IMR-90 (cell line): Measurements from ENCODE around the gene TNFRSF13B. TPM values are rescaled to one million over a fixed set of nuclear protein-coding genes. Genes with fewer than 3 reads are reported as not detected.

Source experiments
- ATAC-seq: fragments of 200-7000 bp; cut with Tn5 transposase; 2 replicates; pipeline ENCODE4 v1.9.1; 2020; ENCODE audit warnings: low read depth, mild to moderate bottlenecking, moderate library complexity
- BruUV-seq: library from RNA; stranded (reverse); fragments of 400-500 nt; replicated peaks from 2 replicates; lab custom pipeline; 2021; lab: Mats Ljungman, UMichigan
- CTCF ChIA-PET: fragments of 300-600 bp; formaldehyde crosslinking; extraction: SDS; loops from one replicate; lab custom pipeline; 2021; ENCODE audit warnings: antibody characterized with exemption; lab: Yijun Ruan, JAX
- POLR2A ChIA-PET: fragments of 300-600 bp; sonication (Branson Sonifier 250); formaldehyde crosslinking; loops from one replicate; lab custom pipeline; 2022; ENCODE audit warnings: antibody characterized with exemption; ENCODE audit not compliant: unreplicated experiment; lab: Charles Lee
- DNase-seq: peaks from one replicate; pipeline ENCODE4 v3.0.0; 2013
- H2AFZ ChIP-seq: replicated peaks from 2 replicates; pipeline ENCODE3; 2013; ENCODE audit warnings: low read length, mild to moderate bottlenecking; ENCODE audit not compliant: poor library complexity
- H2AK5ac ChIP-seq: 2 replicates; pipeline ENCODE4 v1.6.1; 2013; ENCODE audit warnings: low read depth, low read length, inconsistent platforms
- H2AK9ac ChIP-seq: replicated peaks from 2 replicates; pipeline ENCODE3; 2013; ENCODE audit warnings: mild to moderate bottlenecking, low read depth, low read length, moderate library complexity; ENCODE audit not compliant: poor library complexity
- H2BK120ac ChIP-seq: 2 replicates; pipeline ENCODE4 v1.6.1; 2013; ENCODE audit warnings: low read depth, low read length, inconsistent platforms
- H2BK15ac ChIP-seq: 3 replicates; pipeline ENCODE4 v1.6.1; 2013; ENCODE audit warnings: low read depth, low read length, inconsistent platforms
- H2BK20ac ChIP-seq: 2 replicates; pipeline ENCODE4 v1.6.1; 2013; ENCODE audit warnings: low read depth, mild to moderate bottlenecking, inconsistent platforms, low read length, moderate library complexity
- H2BK5ac ChIP-seq: 2 replicates; pipeline ENCODE4 v1.6.1; 2013; ENCODE audit warnings: mild to moderate bottlenecking, low read depth, low read length, inconsistent platforms; ENCODE audit not compliant: poor library complexity, severe bottlenecking
- H3K14ac ChIP-seq: replicated peaks from 2 replicates; pipeline ENCODE4 v1.6.1; 2013; ENCODE audit warnings: low read depth, low read length, inconsistent platforms
- H3K18ac ChIP-seq: 2 replicates; pipeline ENCODE4 v1.6.1; 2013; ENCODE audit warnings: low read depth, low read length, control low read depth
- H3K23ac ChIP-seq: 2 replicates; pipeline ENCODE4 v1.6.1; 2013; ENCODE audit warnings: low read depth, low read length, inconsistent platforms
- H3K27ac ChIP-seq: 2 replicates; pipeline ENCODE4 v1.5.1; 2013; ENCODE audit warnings: mild to moderate bottlenecking, control low read depth, low read length; ENCODE audit not compliant: insufficient read depth
- H3K27me3 ChIP-seq: 2 replicates; pipeline ENCODE4 v1.6.1; 2013; ENCODE audit warnings: low read length; ENCODE audit not compliant: control insufficient read depth, insufficient read depth
- H3K36me3 ChIP-seq: 2 replicates; pipeline ENCODE4 v1.6.1; 2013; ENCODE audit warnings: low read length, mixed read lengths; ENCODE audit not compliant: control insufficient read depth, insufficient read depth
- H3K4ac ChIP-seq: 2 replicates; pipeline ENCODE4 v1.6.1; 2013; ENCODE audit warnings: low read depth, low read length, inconsistent platforms
- H3K4me1 ChIP-seq: 2 replicates; pipeline ENCODE4 v1.6.1; 2013; ENCODE audit warnings: low read length, mixed read lengths; ENCODE audit not compliant: control insufficient read depth, insufficient read depth
- H3K4me2 ChIP-seq: 2 replicates; pipeline ENCODE4 v1.6.1; 2013; ENCODE audit warnings: low read depth, mild to moderate bottlenecking, control low read depth, low read length, moderate library complexity
- H3K4me3 ChIP-seq: 2 replicates; pipeline ENCODE4 v1.5.1; 2013; ENCODE audit warnings: low read depth, mild to moderate bottlenecking, control low read depth, low read length, moderate library complexity; ENCODE audit not compliant: insufficient read depth
- H3K56ac ChIP-seq: 2 replicates; pipeline ENCODE4 v1.6.1; 2013; ENCODE audit warnings: low read length, inconsistent platforms; ENCODE audit not compliant: insufficient read depth; ENCODE audit errors: extremely low read depth
- H3K79me1 ChIP-seq, 2 experiments: 2 replicates each; pipeline ENCODE4 v1.6.1; 2013; ENCODE audit warnings: low read length in 2 of 2, inconsistent platforms in 1 of 2, low read depth in 1 of 2
- H3K9ac ChIP-seq: 2 replicates; pipeline ENCODE4 v1.6.1; 2013; ENCODE audit warnings: low read depth, low read length, control low read depth
- H3K9me1 ChIP-seq: 2 replicates; pipeline ENCODE4 v1.6.1; 2013; ENCODE audit warnings: low read length, inconsistent platforms; ENCODE audit not compliant: insufficient read depth
- H3K9me3 ChIP-seq: 2 replicates; pipeline ENCODE4 v1.6.1; 2013; ENCODE audit warnings: low read length; ENCODE audit not compliant: control insufficient read depth, insufficient read depth
- H4K20me1 ChIP-seq: 2 replicates; pipeline ENCODE4 v1.6.1; 2013; ENCODE audit warnings: low read length, inconsistent platforms; ENCODE audit not compliant: insufficient read depth
- H4K5ac ChIP-seq: 2 replicates; pipeline ENCODE4 v1.6.1; 2013; ENCODE audit warnings: mild to moderate bottlenecking, low read depth, low read length, control low read depth
- H4K8ac ChIP-seq, 2 experiments: 2 replicates each; pipeline ENCODE4 v1.6.1; 2013; ENCODE audit warnings: low read depth in 2 of 2, low read length in 2 of 2, control low read depth in 1 of 2, inconsistent platforms in 1 of 2
- H4K91ac ChIP-seq: 2 replicates; pipeline ENCODE4 v1.6.1; 2013; ENCODE audit warnings: low read depth, low read length, inconsistent platforms; ENCODE audit not compliant: insufficient read depth
- BHLHE40 ChIP-seq: fragments of 150-350 bp; IDR thresholded peaks from 2 replicates; pipeline ENCODE4 v1.6.1; 2016; ENCODE audit warnings: mild to moderate bottlenecking, low read depth, low read length
- CEBPB ChIP-seq: IDR thresholded peaks from 2 replicates; pipeline ENCODE4 v1.6.1; 2012; ENCODE audit warnings: low read depth, low read length, improper control_type of control experiment
- CHD1 ChIP-seq: IDR thresholded peaks from 2 replicates; pipeline ENCODE4 v1.6.1; 2012; ENCODE audit warnings: low read depth, low read length, improper control_type of control experiment
- CTCF ChIP-seq: conservative IDR thresholded peaks from 2 replicates; pipeline ENCODE4 v1.5.1; 2012; ENCODE audit warnings: mild to moderate bottlenecking, low read depth, low read length, improper control_type of control experiment
- ELK1 ChIP-seq: fragments of 150-350 bp; IDR thresholded peaks from 2 replicates; pipeline ENCODE4 v1.6.1; 2016; ENCODE audit warnings: low read depth, mild to moderate bottlenecking, low read length, moderate library complexity, borderline replicate concordance
- FOS ChIP-seq: fragments of 150-350 bp; IDR thresholded peaks from 2 replicates; pipeline ENCODE4 v1.6.1; 2016; ENCODE audit warnings: low read depth, low read length
- MAFK ChIP-seq: IDR thresholded peaks from 2 replicates; pipeline ENCODE4 v1.6.1; 2012; ENCODE audit warnings: low read depth, low read length, improper control_type of control experiment
- MAZ ChIP-seq: IDR thresholded peaks from 2 replicates; pipeline ENCODE4 v1.6.1; 2012; ENCODE audit warnings: low read depth, mild to moderate bottlenecking, low read length, improper control_type of control experiment, moderate library complexity, borderline replicate concordance
- MXI1 ChIP-seq: IDR thresholded peaks from 2 replicates; pipeline ENCODE4 v1.6.1; 2012; ENCODE audit warnings: low read depth, mild to moderate bottlenecking, low read length, moderate library complexity, borderline replicate concordance
- NFE2L2 ChIP-seq: fragments of 150-350 bp; IDR thresholded peaks from 2 replicates; pipeline ENCODE4 v1.6.1; 2016; ENCODE audit warnings: low read depth, mild to moderate bottlenecking, low read length
- POLR2A ChIP-seq: IDR thresholded peaks from 2 replicates; pipeline ENCODE4 v1.6.1; 2012; ENCODE audit warnings: mild to moderate bottlenecking, low read depth, low read length
- RAD21 ChIP-seq: IDR thresholded peaks from 2 replicates; pipeline ENCODE4 v1.6.1; 2012; ENCODE audit warnings: low read length, improper control_type of control experiment
- RCOR1 ChIP-seq: IDR thresholded peaks from 2 replicates; pipeline ENCODE4 v1.6.1; 2012; ENCODE audit warnings: mild to moderate bottlenecking, low read length, improper control_type of control experiment; ENCODE audit not compliant: insufficient replicate concordance
- RFX5 ChIP-seq: IDR thresholded peaks from 2 replicates; pipeline ENCODE4 v1.8.0; 2012; ENCODE audit warnings: low read depth, mild to moderate bottlenecking, low read length, moderate library complexity
- whole genome bisulfite sequencing, 2 experiments: methylation state at CpG; one replicate each; pipeline versions ENCODE4 v1.1.5 to v1.1.7; 2013; ENCODE audit warnings: missing lambda C conversion rate in 2 of 2; ENCODE audit not compliant: insufficient read length in 1 of 2; ENCODE audit errors: extremely low coverage in 2 of 2; 5-methylcytosine and 5-hydroxymethylcytosine counted together
- dilution Hi-C: fragments of 300-500 bp; cut with HindIII; formaldehyde crosslinking; loops from one replicate; pipeline ENCODE4 v1.14.3; 2018; ENCODE audit warnings: low sequenced_read_pairs; ENCODE audit not compliant: unreplicated experiment
- in situ Hi-C: fragments of 300-500 bp; cut with MboI; formaldehyde crosslinking; loops from 3 replicates; pipeline ENCODE4 v1.14.3; 2019; ENCODE audit warnings: low sequenced_read_pairs, inconsistent platforms, mixed read lengths
- intact Hi-C: fragments of 100-400 bp; cut with micrococcal nuclease; formaldehyde crosslinking; loops from 2 replicates; pipeline ENCODE4 v1.10.0; 2022
- polyA plus RNA-seq, 3 experiments: library from polyadenylated mRNA; depleted of rRNA; stranded (reverse); fragments of >200 nt; gene quantifications; 2 replicates each; pipeline ENCODE4 v1.2.3, GENCODE V29; 2012; ENCODE audit warnings: low replicate concordance in 1 of 3
- total RNA-seq: library from RNA; depleted of rRNA; stranded (reverse); fragments of >200 nt; gene quantifications from 2 replicates; pipeline ENCODE4 v1.2.3, GENCODE V29; 2012

The TNFRSF13B gene
- total and polyA plus RNA-seq, 2 of the 4 experiments (the other 2 are of a cell fraction): not detected

DNA sequence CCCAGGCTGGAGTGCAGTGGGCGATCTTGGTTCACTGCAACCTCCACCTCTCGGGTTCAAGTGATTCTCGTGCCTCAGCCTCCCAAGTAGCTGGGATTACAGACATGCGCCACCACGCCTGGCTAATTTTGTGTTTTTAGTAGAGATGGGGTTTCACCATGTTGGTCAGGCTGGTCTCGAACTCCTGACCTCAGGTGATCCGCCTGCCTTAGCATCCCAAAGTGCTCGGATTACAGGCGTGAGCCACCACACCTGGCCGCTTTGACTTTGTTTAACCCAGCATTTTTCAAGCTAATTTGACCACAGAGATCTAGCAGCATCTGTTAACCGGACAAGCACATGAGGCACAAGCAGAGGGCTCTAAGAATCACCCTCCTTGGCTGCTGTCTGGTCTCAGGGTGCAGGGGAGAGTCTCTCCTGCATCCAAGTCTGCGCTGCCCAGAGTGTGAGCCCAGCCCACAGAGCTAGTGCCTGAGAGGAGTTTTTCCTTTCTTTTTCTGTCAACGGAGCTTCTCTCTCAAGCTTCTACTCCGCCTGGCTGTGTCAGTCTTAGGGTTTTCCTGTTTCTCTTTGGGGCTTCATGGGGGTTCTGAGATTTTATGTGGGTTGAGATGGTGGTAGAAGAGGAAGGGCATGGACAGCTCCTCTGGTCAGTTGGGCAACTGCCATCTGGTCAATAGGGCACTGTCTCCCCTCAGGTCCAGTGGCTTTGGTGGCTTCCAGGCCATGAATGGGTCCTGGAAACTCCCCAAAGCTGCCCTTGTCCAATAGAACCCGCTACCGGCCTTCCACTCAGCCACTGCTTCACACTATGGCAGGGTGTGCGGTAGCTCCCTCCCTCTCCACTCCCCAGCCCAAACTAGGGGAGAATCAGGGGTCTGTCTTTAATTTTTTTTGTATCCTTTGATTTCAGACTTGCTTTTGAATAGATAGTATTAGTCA is 59.6 kb downstream of the TNFRSF13B start:
- WGBS, 2 experiments: 63% methylated on average over 8 of the region's 17 CpGs; no CpG with 5 or more reads in 1 of the 2 experiments
- H4K91ac ChIP-seq: no peak overlapping the region
- CTCF ChIA-PET: no interaction called here
- no peak overlapping the region for H3K4ac ChIP-seq
- H3K9ac ChIP-seq: no peak overlapping the region
- H3K27ac ChIP-seq: no peak overlapping the region
- no peaks in the 10 kb centered on the region for H3K79me1 ChIP-seq
- H2AK9ac ChIP-seq: no peak overlapping the region
- H3K4me3 ChIP-seq: no peak overlapping the region
- H3K14ac ChIP-seq: no peak overlapping the region
- no peak overlapping the region for H2BK5ac ChIP-seq
- H2AFZ ChIP-seq: no peak overlapping the region
- H3K18ac ChIP-seq: no peak overlapping the region
- dilution Hi-C loops (no loop called here), in situ Hi-C loops (no loop called here), intact Hi-C loops (no loop called here)
- no peak overlapping the region for H3K4me2 ChIP-seq
- no peak overlapping the region for H2BK15ac ChIP-seq
- H4K20me1 ChIP-seq: no peaks in the 10 kb centered on the region
- TF ChIP-seq BHLHE40 (no peak), FOS (no peak), RFX5 (no peak), MAFK (no peak), CEBPB (no peak), RAD21 (no peak), ELK1 (no peak), MXI1 (no peak), CTCF (no peak), CHD1 (no peak), NFE2L2 (no peak), RCOR1 (no peak), POLR2A (no peak), MAZ (no peak)
- DNase-seq: no peak
- no peak overlapping the region for H3K56ac ChIP-seq
- BruUV-seq: no TSS peak
- no peak overlapping the region for H2AK5ac ChIP-seq
- H4K5ac ChIP-seq: no peak overlapping the region
- no peaks in the 10 kb centered on the region for H3K9me3 ChIP-seq
- H3K23ac ChIP-seq: no peak overlapping the region
- H4K8ac ChIP-seq: no peak overlapping the region
- POLR2A ChIA-PET: no interaction called here
- no peaks in the 10 kb centered on the region for H3K36me3 ChIP-seq
- no peak for ATAC-seq
- no peaks in the 10 kb centered on the region for H3K4me1 ChIP-seq
- H3K27me3 ChIP-seq: peaks cover 61% of the 10 kb centered on the region
- no peaks in the 10 kb centered on the region for H3K9me1 ChIP-seq
- H2BK20ac ChIP-seq: no peak overlapping the region
- H2BK120ac ChIP-seq: no peak overlapping the region
